ENCODE results near the gene AGPAT3. TPM values are rescaled to one million over a fixed set of nuclear protein-coding genes. Genes with fewer than 3 reads are reported as not detected.

The AGPAT3 gene
- total RNA-seq, 1 donor, result 47.4 TPM

GRCh38 chr21:43985690-43986251 is 120.7 kb downstream of the AGPAT3 start:
- H2AFZ ChIP-seq (ENCODE audit: low read length), result no peak overlapping the region
- H3K9me3 ChIP-seq (ENCODE audit: low read depth, low read length), result no peaks in the 10 kb centered on the region
- peaks cover 3% of the 10 kb centered on the region for H4K20me1 ChIP-seq (ENCODE audit: insufficient read depth, low read length)
- H3K4me2 ChIP-seq (ENCODE audit: insufficient read depth, low read length), result no peak overlapping the region
- H3K4me3 ChIP-seq (ENCODE audit: insufficient read depth, low read length), result no peak overlapping the region
- no peak overlapping the region for H3K27ac ChIP-seq (ENCODE audit: low read depth, low read length)
- TF ChIP-seq CTCF (IDR thresholded peaks at IDR 0.05; ENCODE audit: extremely low read depth, low read depth, low read length), result no peak
- peaks cover 14% of the 10 kb centered on the region for H3K36me3 ChIP-seq (ENCODE audit: insufficient read depth, low read length)
- peaks cover 15% of the 10 kb centered on the region for H3K27me3 ChIP-seq (ENCODE audit: insufficient read depth, low read length)
- no peaks in the 10 kb centered on the region for H3K79me2 ChIP-seq (ENCODE audit: insufficient read depth, low read length)
- no peaks in the 10 kb centered on the region for H3K4me1 ChIP-seq (ENCODE audit: insufficient read depth, low read length)
- DNase-seq (ENCODE audit: insufficient read length, low spot score, missing footprints), result peak; percentile 88

GRCh38 chr21:43986544-43987451 is 121.8 kb downstream of the AGPAT3 start:
- no peak overlapping the region for H3K4me3 ChIP-seq (ENCODE audit: insufficient read depth, low read length)
- H3K4me2 ChIP-seq (ENCODE audit: insufficient read depth, low read length), result no peak overlapping the region
- peaks cover 3% of the 10 kb centered on the region for H4K20me1 ChIP-seq (ENCODE audit: insufficient read depth, low read length)
- H3K36me3 ChIP-seq (ENCODE audit: insufficient read depth, low read length), result peaks cover 13% of the 10 kb centered on the region
- no peaks in the 10 kb centered on the region for H3K4me1 ChIP-seq (ENCODE audit: insufficient read depth, low read length)
- no peak for TF ChIP-seq CTCF (IDR thresholded peaks at IDR 0.05; ENCODE audit: extremely low read depth, low read depth, low read length)
- no peak overlapping the region for H2AFZ ChIP-seq (ENCODE audit: low read length)
- peaks cover 15% of the 10 kb centered on the region for H3K27me3 ChIP-seq (ENCODE audit: insufficient read depth, low read length)
- no peaks in the 10 kb centered on the region for H3K79me2 ChIP-seq (ENCODE audit: insufficient read depth, low read length)
- H3K9me3 ChIP-seq (ENCODE audit: low read depth, low read length), result no peaks in the 10 kb centered on the region
- peak; percentile 78 for DNase-seq (ENCODE audit: insufficient read length, low spot score, missing footprints)
- no peak overlapping the region for H3K27ac ChIP-seq (ENCODE audit: low read depth, low read length)

- Histone ChIP-seq H3K4me2 (ENCODE audit: insufficient read depth, low read length) (no peak overlapping the region), H4K20me1 (ENCODE audit: insufficient read depth, low read length) (peaks cover 3% of the 10 kb centered on the region), H3K27me3 (ENCODE audit: insufficient read depth, low read length) (peaks cover 15% of the 10 kb centered on the region), H3K4me1 (ENCODE audit: insufficient read depth, low read length) (no peaks in the 10 kb centered on the region), H3K27ac (ENCODE audit: low read depth, low read length) (no peak overlapping the region), H3K4me3 (ENCODE audit: insufficient read depth, low read length) (no peak overlapping the region), H3K36me3 (ENCODE audit: insufficient read depth, low read length) (peaks cover 6% of the 10 kb centered on the region), H3K9me3 (ENCODE audit: low read depth, low read length) (no peaks in the 10 kb centered on the region), H2AFZ (ENCODE audit: low read length) (no peak overlapping the region), H3K79me2 (ENCODE audit: insufficient read depth, low read length) (no peaks in the 10 kb centered on the region)
- no peak for TF ChIP-seq CTCF (IDR thresholded peaks at IDR 0.05; ENCODE audit: extremely low read depth, low read depth, low read length)
- DNase-seq (ENCODE audit: insufficient read length, low spot score, missing footprints), result peak; percentile 76
These were observed 122.5 kb downstream of the AGPAT3 start for GRCh38 chr21:43987509-43987908.

- no peaks in the 10 kb centered on the region for H3K9me3 ChIP-seq (ENCODE audit: low read depth, low read length)
- TF ChIP-seq CTCF (IDR thresholded peaks at IDR 0.05; ENCODE audit: extremely low read depth, low read depth, low read length), result no peak
These were observed 123.0 kb downstream of the AGPAT3 start for GRCh38 chr21:43988016-43988415.

More at GRCh38 chr21:43988016-43988415, 123.0 kb downstream of the AGPAT3 start:
- Histone ChIP-seq H3K27me3 (ENCODE audit: insufficient read depth, low read length) (peaks cover 15% of the 10 kb centered on the region), H3K4me1 (ENCODE audit: insufficient read depth, low read length) (no peaks in the 10 kb centered on the region), H3K4me2 (ENCODE audit: insufficient read depth, low read length) (no peak overlapping the region), H3K79me2 (ENCODE audit: insufficient read depth, low read length) (no peaks in the 10 kb centered on the region), H2AFZ (ENCODE audit: low read length) (no peak overlapping the region), H3K36me3 (ENCODE audit: insufficient read depth, low read length) (peaks cover under 1% of the 10 kb centered on the region), H3K27ac (ENCODE audit: low read depth, low read length) (no peak overlapping the region), H4K20me1 (ENCODE audit: insufficient read depth, low read length) (peaks cover 3% of the 10 kb centered on the region), H3K4me3 (ENCODE audit: insufficient read depth, low read length) (no peak overlapping the region)
- DNase-seq (ENCODE audit: insufficient read length, low spot score, missing footprints), result peak; percentile 73

All from osteoblast (primary cell).